GM18519 (cell line): ENCODE data around the gene MIOS.
"Not testable (repeated sequence)": the region's sequence is repeated elsewhere in the genome, so short reads cannot be mapped to it uniquely, and the experiment has no call there.

Source experiments
- ATAC-seq: cut with Tn5 transposase; IDR thresholded peaks from one replicate; pipeline ENCODE4 v1.9.1; 2021; ENCODE audit warnings: mild to moderate bottlenecking, moderate library complexity; ENCODE audit not compliant: unreplicated experiment, low FRiP score

Gene MIOS

GRCh38 chr7:7640221-7641128, 73.8 kb downstream of the MIOS start, which contains the start of gene UMAD1:
Gene UMAD1, plus strand, starts transcription at chr7:7640752. Its CDS starts 32,620 bp downstream, at chr7:7673372.
- ATAC-seq: peak; percentile 95

DNA sequence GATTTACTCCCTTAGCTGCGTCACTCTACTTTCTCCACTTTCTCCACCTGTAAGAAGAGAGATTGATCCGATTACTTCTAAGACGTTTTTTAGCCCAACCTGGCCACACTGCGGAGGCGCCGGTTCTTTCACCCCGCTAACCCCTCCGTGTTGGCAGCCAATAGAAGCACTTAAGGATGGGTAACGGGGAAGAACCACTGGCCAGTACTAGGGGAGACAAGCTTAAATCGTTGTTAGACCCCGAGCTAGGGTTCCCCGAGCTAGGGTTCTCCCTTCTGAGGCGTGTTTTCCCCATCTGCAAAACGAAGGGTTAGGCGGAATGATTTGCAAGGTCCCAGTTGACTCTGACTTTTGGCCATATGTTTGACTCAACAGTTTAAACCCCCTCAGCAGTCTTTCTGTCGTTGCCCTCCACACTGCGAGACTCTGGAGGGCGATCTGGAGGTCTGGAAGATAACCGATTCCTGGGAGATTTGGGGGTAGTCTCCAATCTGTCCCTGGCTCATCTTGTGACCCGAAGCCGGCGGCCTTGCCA, 74.5 kb downstream of the MIOS start:
- no peak for ATAC-seq

DNA sequence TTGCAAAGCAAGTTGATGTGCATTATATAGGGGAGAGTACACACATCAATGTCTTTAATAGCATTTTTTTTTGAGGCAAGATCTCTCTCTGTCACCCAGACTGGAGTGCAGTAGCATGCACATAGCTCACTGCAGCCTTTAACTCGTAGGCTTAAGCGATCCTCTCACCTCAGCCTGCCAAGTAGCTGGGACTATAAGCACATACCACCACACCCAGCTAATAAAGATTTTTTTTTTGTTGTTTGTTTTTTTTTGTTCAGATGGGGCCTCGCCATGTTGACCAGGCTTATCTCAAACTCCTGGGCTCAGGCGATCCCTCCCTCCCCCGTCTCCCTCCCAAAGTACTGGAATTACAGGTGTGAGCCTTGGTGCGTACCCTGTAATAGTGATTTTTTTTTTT, 75.4 kb downstream of the MIOS start:
- ATAC-seq: no peak

DNA sequence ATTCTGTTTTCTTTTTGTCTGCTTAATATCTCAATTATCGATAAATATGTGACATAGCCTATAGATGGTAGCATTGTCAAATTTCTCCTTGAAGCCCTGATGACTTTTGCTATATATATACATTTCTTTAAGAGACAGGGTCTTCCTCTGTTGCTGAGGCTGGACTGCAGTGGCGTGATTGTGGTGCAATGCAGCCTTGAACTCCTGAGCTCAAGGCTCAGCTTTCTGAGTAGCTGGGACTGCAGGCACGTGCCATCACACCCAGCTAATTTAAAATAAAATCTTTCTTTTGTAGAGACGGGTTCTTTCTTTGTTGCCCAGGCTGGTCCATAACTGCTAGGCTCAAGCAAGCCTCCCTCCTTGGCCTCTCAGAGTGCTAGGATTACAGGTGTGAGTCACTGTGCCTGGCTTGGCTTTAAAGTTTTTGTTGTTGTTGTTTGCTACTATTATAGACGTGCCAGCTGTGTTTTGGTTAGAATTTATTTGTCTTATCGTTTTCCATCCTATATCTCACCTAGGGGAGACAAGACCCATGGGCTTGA, 80.9 kb downstream of the MIOS start:
- ATAC-seq: no peak

DNA sequence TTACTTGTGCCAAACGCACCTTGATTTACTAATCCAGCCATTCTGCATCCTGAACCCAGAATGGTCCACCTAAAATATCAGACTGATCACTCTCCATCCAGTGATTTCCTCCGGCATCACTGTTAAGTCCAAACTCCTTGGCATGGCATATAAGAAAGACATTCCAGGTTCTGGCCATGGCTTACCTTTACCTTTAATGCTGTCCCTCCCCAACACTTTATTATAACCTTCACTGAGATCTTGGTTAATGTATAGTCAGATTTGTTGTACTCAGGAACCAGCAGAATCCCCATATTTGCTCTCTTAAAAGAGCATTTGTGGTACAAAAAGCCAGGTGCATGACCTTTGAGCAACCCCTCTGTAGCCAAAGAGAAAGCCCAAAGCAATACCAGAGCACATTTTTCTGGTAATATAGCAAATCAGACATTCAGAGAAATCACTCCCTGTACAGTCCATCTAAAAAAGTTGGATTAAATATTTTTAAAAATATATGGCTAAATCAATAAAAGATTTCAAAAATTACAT, 84.1 kb downstream of the MIOS start:
- no peak for ATAC-seq

- ATAC-seq: no peak
Observed at GRCh38 chr7:7651479-7651878, 84.8 kb downstream of the MIOS start.

DNA sequence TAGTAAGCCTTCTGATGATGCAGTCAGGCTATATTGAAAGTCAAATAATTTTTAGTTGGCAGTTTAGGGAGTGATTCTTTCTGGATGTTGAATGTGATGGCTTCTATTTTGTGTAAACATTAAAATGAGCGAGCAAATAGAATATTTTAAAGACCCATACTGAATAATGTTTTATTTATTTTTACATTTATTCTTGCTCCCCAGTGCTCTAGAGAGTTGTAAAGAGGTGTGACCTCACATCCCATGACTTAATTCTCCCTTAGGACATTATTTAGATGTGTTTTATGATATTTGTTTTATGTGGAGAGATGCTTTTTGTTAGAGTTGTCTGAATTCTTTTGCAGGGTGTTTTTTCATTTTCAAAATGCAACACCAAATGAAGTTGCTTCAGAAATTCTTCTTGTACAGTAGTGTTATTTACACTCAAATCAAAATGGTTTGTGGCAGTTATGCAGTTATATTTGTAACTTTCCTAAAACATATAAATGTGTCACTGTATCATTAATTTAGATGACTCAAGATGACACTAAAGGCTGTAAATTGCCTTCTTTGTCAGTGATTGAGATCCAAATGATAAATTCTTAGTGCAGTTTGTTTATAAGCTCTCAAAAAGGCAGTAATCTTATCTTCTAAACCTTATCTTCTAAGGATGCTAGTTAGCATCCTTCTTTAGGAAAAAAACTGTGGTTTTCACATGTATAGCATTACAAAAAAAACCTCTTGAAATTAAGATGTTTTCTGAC, 86.3 kb downstream of the MIOS start:
- ATAC-seq: no peak

GRCh38 chr7:7653593-7654187, 87.0 kb downstream of the MIOS start:
- ATAC-seq: no peak

DNA sequence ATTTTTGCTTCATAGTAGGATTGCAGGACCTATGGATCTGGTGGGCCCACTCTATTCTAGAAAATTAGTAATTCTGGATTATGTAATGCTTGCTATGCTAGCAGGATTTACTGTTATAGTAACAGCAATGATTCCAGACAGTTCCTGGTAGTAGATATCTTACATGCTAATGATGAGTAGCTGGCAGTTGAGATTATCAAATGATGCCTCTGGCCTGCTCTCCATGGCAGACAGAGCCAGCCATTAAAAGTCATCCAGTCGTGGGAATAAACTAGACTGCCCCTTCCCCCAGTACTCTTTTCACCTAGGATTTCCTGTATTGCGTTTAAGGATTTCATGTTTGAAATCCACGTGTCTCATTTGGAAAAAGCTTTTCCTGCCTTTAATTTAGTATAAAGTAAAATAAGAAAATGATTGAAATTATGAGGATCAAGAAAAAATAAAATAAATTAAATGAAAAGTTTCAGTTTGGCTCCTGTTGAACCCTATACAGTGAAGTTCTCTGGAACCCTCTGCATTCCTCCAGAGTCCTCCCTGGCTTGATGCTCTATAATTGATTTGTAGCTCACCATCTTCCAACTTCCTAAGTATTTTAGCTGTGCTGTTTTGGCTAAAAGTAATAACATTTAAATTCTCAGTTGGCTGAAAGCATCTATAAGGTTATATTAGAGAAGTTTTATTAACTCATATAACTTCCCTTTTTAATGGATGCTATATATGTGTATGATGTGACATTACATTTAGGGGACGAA, 88.5 kb downstream of the MIOS start:
- ATAC-seq: no peak

- ATAC-seq: not testable (repeated sequence)
Observed at GRCh38 chr7:7656459-7656858, 89.8 kb downstream of the MIOS start.
